ENCODE data around the gene SMG6. TPM values are rescaled to one million over a fixed set of nuclear protein-coding genes. Genes with fewer than 3 reads are reported as not detected.
A peak's percentile ranks its signal among the peaks of the same experiment; 100 is the strongest.

Gene SMG6
- total RNA-seq, 1 experiment from 2014 or later = 13.5 TPM

- Mint-ChIP-seq H3K27ac (ENCODE audit: unreplicated experiment) (no peak overlapping the region), H3K27me3 (ENCODE audit: unreplicated experiment) (no peaks in the 10 kb centered on the region), H3K36me3 (ENCODE audit: insufficient read depth, unreplicated experiment) (no peaks in the 10 kb centered on the region), H3K4me1 (ENCODE audit: low read depth, unreplicated experiment) (peaks cover 8% of the 10 kb centered on the region), H3K4me3 (ENCODE audit: low read depth, unreplicated experiment) (no peak overlapping the region), H3K9me3 (ENCODE audit: low read depth, unreplicated experiment) (no peaks in the 10 kb centered on the region)
- CTCF ChIA-PET = no interaction called here
- DNase-seq = no peak
- BruUV-seq (replicated peaks) = no TSS peak
- TF ChIP-seq CTCF (IDR thresholded peaks at IDR 0.05; ENCODE audit: unreplicated experiment) = no peak
- intact Hi-C loops (cut with micrococcal nuclease; ENCODE audit: unreplicated experiment) = no loop called here
Observed at GRCh38 chr17:2105663-2106062, 197.9 kb downstream of the SMG6 start.

- no peak for TF ChIP-seq CTCF (IDR thresholded peaks at IDR 0.05; ENCODE audit: unreplicated experiment)
- peak overlapping the region; percentile 53 for H3K27ac Mint-ChIP-seq (ENCODE audit: unreplicated experiment)
- intact Hi-C loops (cut with micrococcal nuclease; ENCODE audit: unreplicated experiment) = no loop called here
- peaks cover 8% of the 10 kb centered on the region for H3K4me1 Mint-ChIP-seq (ENCODE audit: low read depth, unreplicated experiment)
- no peak overlapping the region for H3K4me3 Mint-ChIP-seq (ENCODE audit: low read depth, unreplicated experiment)
- no peaks in the 10 kb centered on the region for H3K27me3 Mint-ChIP-seq (ENCODE audit: unreplicated experiment)
- H3K9me3 Mint-ChIP-seq (ENCODE audit: low read depth, unreplicated experiment) = no peaks in the 10 kb centered on the region
- no peak for DNase-seq
- no peaks in the 10 kb centered on the region for H3K36me3 Mint-ChIP-seq (ENCODE audit: insufficient read depth, unreplicated experiment)
- BruUV-seq (replicated peaks) = no TSS peak
- CTCF ChIA-PET = no interaction called here
Observed at GRCh38 chr17:2102931-2103809, 200.4 kb downstream of the SMG6 start.

GRCh38 chr17:2101448-2102257 lies 201.9 kb downstream of the SMG6 start:
- CTCF ChIA-PET = interaction anchor here (0.7 to 1.0 kb wide), 2 partner anchors 19 to 64 kb away, joined by 3 read pairs; no protein-coding TSS in a partner anchor

DNA sequence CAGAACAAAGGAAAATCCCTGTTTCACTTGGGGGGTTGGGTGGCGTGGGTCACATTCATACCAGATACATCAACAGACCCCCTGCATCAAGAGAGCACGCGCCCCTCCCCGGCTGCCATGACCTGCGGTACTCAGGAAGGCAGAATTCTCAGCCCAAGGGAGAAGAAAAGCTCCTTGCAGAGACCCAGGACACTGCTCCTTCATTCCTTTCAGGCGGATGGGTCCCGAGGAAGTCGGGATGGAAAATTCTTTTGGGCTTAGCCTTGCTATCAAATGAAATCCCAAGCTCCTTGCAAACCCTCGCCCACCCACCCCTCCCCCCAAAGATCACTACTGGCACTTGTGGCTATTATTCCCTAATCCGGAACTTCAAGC lies 208.1 kb downstream of the SMG6 start:
- intact Hi-C loops (cut with micrococcal nuclease; ENCODE audit: unreplicated experiment) = no loop called here
- Mint-ChIP-seq H3K27ac (ENCODE audit: unreplicated experiment) (no peak overlapping the region), H3K27me3 (ENCODE audit: unreplicated experiment) (no peaks in the 10 kb centered on the region), H3K9me3 (ENCODE audit: low read depth, unreplicated experiment) (no peaks in the 10 kb centered on the region), H3K4me3 (ENCODE audit: low read depth, unreplicated experiment) (no peak overlapping the region), H3K36me3 (ENCODE audit: insufficient read depth, unreplicated experiment) (peaks cover 14% of the 10 kb centered on the region), H3K4me1 (ENCODE audit: low read depth, unreplicated experiment) (no peaks in the 10 kb centered on the region)
- CTCF ChIA-PET = no interaction called here
- DNase-seq = no peak
- BruUV-seq (replicated peaks) = no TSS peak
- no peak for TF ChIP-seq CTCF (IDR thresholded peaks at IDR 0.05; ENCODE audit: unreplicated experiment)

More at GRCh38 chr17:2101448-2102257, 201.9 kb downstream of the SMG6 start:
- peak; percentile 71 for DNase-seq
- no peak for TF ChIP-seq CTCF (IDR thresholded peaks at IDR 0.05; ENCODE audit: unreplicated experiment)
- no peaks in the 10 kb centered on the region for H3K36me3 Mint-ChIP-seq (ENCODE audit: insufficient read depth, unreplicated experiment)
- peaks cover 8% of the 10 kb centered on the region for H3K4me1 Mint-ChIP-seq (ENCODE audit: low read depth, unreplicated experiment)
- no peak overlapping the region for H3K27ac Mint-ChIP-seq (ENCODE audit: unreplicated experiment)
- no peak overlapping the region for H3K4me3 Mint-ChIP-seq (ENCODE audit: low read depth, unreplicated experiment)
- intact Hi-C loops (cut with micrococcal nuclease; ENCODE audit: unreplicated experiment) = no loop called here
- H3K27me3 Mint-ChIP-seq (ENCODE audit: unreplicated experiment) = no peaks in the 10 kb centered on the region
- BruUV-seq (replicated peaks) = no TSS peak
- no peaks in the 10 kb centered on the region for H3K9me3 Mint-ChIP-seq (ENCODE audit: low read depth, unreplicated experiment)
